Hippocampal formation (tissue), 2 donors: ENCODE measurements around the gene TCF4.

Experiments
- DNase-seq, 2 donors: peaks; one replicate each; lab custom pipeline; 2025; lab: John Stamatoyannopoulos, UW

Gene TCF4

GRCh38 chr18:55173291-55173690, 414.7 kb downstream of the TCF4 start:
- DNase-seq, result no peak
